ENCODE data around the gene CRHR1. TPM values are rescaled to one million over a fixed set of nuclear protein-coding genes. Genes with fewer than 3 reads are reported as not detected.

Gene CRHR1
- total RNA-seq, 1 donor: under 0.01 TPM

- no peak for DNase-seq (ENCODE audit: low read depth in 2 of 3, low spot score in 2 of 3)
Observed at GRCh38 chr17:45818699-45819098, 34.6 kb downstream of the CRHR1 start.

GRCh38 chr17:45819632-45820031 lies 35.5 kb downstream of the CRHR1 start:
- no peak for DNase-seq (ENCODE audit: low read depth in 2 of 3, low spot score in 2 of 3)

GRCh38 chr17:45820052-45820780 lies 36.1 kb downstream of the CRHR1 start:
- peak in 1 of 3 donors; percentile 6 for DNase-seq (ENCODE audit: low read depth in 2 of 3, low spot score in 2 of 3)

- no peak for DNase-seq (ENCODE audit: low read depth in 2 of 3, low spot score in 2 of 3)
Observed at GRCh38 chr17:45821147-45821546, 37.0 kb downstream of the CRHR1 start.

- peak in 2 of 3 donors; percentile 18 to 33 for DNase-seq (ENCODE audit: low read depth in 2 of 3, low spot score in 2 of 3)
Observed at GRCh38 chr17:45823598-45823997, 39.5 kb downstream of the CRHR1 start.

GRCh38 chr17:45824475-45824874 lies 40.4 kb downstream of the CRHR1 start:
- DNase-seq (ENCODE audit: low read depth in 2 of 3, low spot score in 2 of 3): no peak

GRCh38 chr17:45824901-45825492 lies 40.9 kb downstream of the CRHR1 start:
- no peak for DNase-seq (ENCODE audit: low read depth in 2 of 3, low spot score in 2 of 3)

GRCh38 chr17:45825792-45826191 lies 41.7 kb downstream of the CRHR1 start:
- DNase-seq (ENCODE audit: low read depth in 2 of 3, low spot score in 2 of 3): no peak

GRCh38 chr17:45826919-45827588 lies 42.9 kb downstream of the CRHR1 start:
- DNase-seq (ENCODE audit: low read depth in 2 of 3, low spot score in 2 of 3): no peak

- peak in 2 of 3 donors; percentile 39 to 66 for DNase-seq (ENCODE audit: low read depth in 2 of 3, low spot score in 2 of 3)
Observed at GRCh38 chr17:45828171-45828570, 44.1 kb downstream of the CRHR1 start.

GRCh38 chr17:45828582-45829133 lies 44.5 kb downstream of the CRHR1 start:
- DNase-seq (ENCODE audit: low read depth in 2 of 3, low spot score in 2 of 3): no peak

GRCh38 chr17:45833920-45834319 lies 49.8 kb downstream of the CRHR1 start:
- DNase-seq (ENCODE audit: low read depth in 2 of 3, low spot score in 2 of 3): no peak

GRCh38 chr17:45834471-45835396 lies 50.6 kb downstream of the CRHR1 start:
- no peak for DNase-seq (ENCODE audit: low read depth in 2 of 3, low spot score in 2 of 3)

GRCh38 chr17:45835481-45835880 lies 51.4 kb downstream of the CRHR1 start:
- no peak for DNase-seq (ENCODE audit: low read depth in 2 of 3, low spot score in 2 of 3)

- DNase-seq (ENCODE audit: low read depth in 2 of 3, low spot score in 2 of 3): no peak
Observed at GRCh38 chr17:45836047-45837044, 52.2 kb downstream of the CRHR1 start.

GRCh38 chr17:45837187-45837586 lies 53.1 kb downstream of the CRHR1 start:
- no peak for DNase-seq (ENCODE audit: low read depth in 2 of 3, low spot score in 2 of 3)

- DNase-seq (ENCODE audit: low read depth in 2 of 3, low spot score in 2 of 3): no peak
Observed at GRCh38 chr17:45837603-45838002, 53.5 kb downstream of the CRHR1 start.

- no peak for DNase-seq (ENCODE audit: low read depth in 2 of 3, low spot score in 2 of 3)
Observed at GRCh38 chr17:45838751-45839295, 54.7 kb downstream of the CRHR1 start.

- no peak for DNase-seq (ENCODE audit: low read depth in 2 of 3, low spot score in 2 of 3)
Observed at GRCh38 chr17:45839442-45839841, 55.3 kb downstream of the CRHR1 start.

All from hematopoietic multipotent progenitor cell (in vitro differentiated cells).